ENCODE results near the gene RECQL5. TPM values are rescaled to one million over a fixed set of nuclear protein-coding genes. Genes with fewer than 3 reads are reported as not detected.

The RECQL5 gene
- total and polyA plus RNA-seq, 2 donors (not counting 1 experiment from before 2014, with no cell fraction given) = 58.5 to 70.5 TPM

DNA sequence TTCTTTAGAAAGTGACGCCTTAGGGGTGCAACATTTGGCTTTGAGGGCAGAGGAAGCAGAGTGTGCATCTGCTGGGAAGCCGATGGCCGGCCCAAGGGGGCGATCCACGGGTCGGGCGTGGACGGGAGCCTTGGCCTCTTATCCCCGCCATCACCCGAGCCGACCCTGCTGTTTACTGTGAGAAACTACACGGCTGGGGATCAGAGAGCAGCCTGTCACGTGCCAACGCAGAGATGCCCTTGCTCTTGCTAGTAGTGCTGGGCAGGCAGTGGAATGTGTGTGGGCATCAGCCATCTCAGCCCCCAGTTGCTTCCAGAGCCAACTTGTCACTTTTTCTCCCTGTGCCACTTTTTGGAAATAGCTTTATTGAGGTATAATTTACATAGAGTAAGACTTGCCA lies 27.6 kb upstream of the RECQL5 start:
- Mint-ChIP-seq H3K4me1 (peaks cover 25% of the 10 kb centered on the region), H3K4me3 (no peak overlapping the region), H3K27ac (no peak overlapping the region), H3K27me3 (no peaks in the 10 kb centered on the region), H3K9me3 (ENCODE audit: insufficient read depth) (no peaks in the 10 kb centered on the region)
- no peak overlapping the region for H2AFZ ChIP-seq (ENCODE audit: insufficient read depth, low read depth, low read length, poor library complexity, severe bottlenecking)
- ATAC-seq (ENCODE audit: low read depth) (no peak), DNase-seq (no peak)
- ChIA-PET POLR2A (no interaction called here), CTCF (interaction anchor here (0.7 to 1.2 kb wide), 2 partner anchors 53 to 56 kb away, joined by 3 to 4 read pairs; no protein-coding TSS in a partner anchor)
- H3K79me2 ChIP-seq (ENCODE audit: control insufficient read depth, insufficient read depth, low read length) = peaks cover 80% of the 10 kb centered on the region
- no peaks in the 10 kb centered on the region for H3K9me3 ChIP-seq (ENCODE audit: control extremely low read depth in 1 of 3, control insufficient read depth in 2 of 3, insufficient read depth in 1 of 3, low read length in 2 of 3)
- peaks cover 9 to 78% of the 10 kb centered on the region in 2 experiments for H3K36me3 ChIP-seq (replicated peaks in 1 of 2; ENCODE audit: control extremely low read depth in 1 of 2, control insufficient read depth in 1 of 2, extremely low read depth in 1 of 2, insufficient read depth in 2 of 2, low read length in 1 of 2)
- H3K9ac ChIP-seq (ENCODE audit: low read length) = no peak overlapping the region
- peaks cover 18 to 22% of the 10 kb centered on the region in 2 donors for H3K4me1 ChIP-seq (ENCODE audit: control insufficient read depth in 2 of 2, insufficient read depth in 2 of 2, low read length in 2 of 2)
- TF ChIP-seq CTCF (IDR thresholded peaks at IDR 0.05) (no peak), EZH2 (IDR thresholded peaks at IDR 0.05; ENCODE audit: borderline replicate concordance, insufficient read depth, low read depth, low read length, poor library complexity, severe bottlenecking) (no peak)
- no peak overlapping the region for H3K4me2 ChIP-seq (replicated peaks; ENCODE audit: low read depth, low read length, poor library complexity, severe bottlenecking)
- 90% methylated on average over 14 of the region's 14 CpGs for WGBS (ENCODE audit: insufficient coverage)
- H4K20me1 ChIP-seq (ENCODE audit: control insufficient read depth, insufficient read depth, low read length, poor library complexity, severe bottlenecking) = peaks cover 83% of the 10 kb centered on the region
- H3K27me3 ChIP-seq (replicated peaks in 1 of 4; ENCODE audit: control extremely low read depth in 1 of 4, control insufficient read depth in 3 of 4, insufficient read depth in 4 of 4, low read length in 3 of 4) = no peaks in the 10 kb centered on the region
- no peak overlapping the region for H3K27ac ChIP-seq (ENCODE audit: low read length in 2 of 2)
- no peak overlapping the region for H3K4me3 ChIP-seq (ENCODE audit: control extremely low read depth in 1 of 5, extremely low read depth in 1 of 5, insufficient read depth in 1 of 5, low read depth in 2 of 5, low read length in 4 of 5)
- intact Hi-C loops (cut with micrococcal nuclease) = no loop called here

- ATAC-seq (ENCODE audit: low read depth) (no peak), DNase-seq (no peak)
- intact Hi-C loops (cut with micrococcal nuclease) = no loop called here
- Mint-ChIP-seq H3K4me3 (no peak overlapping the region), H3K27me3 (no peaks in the 10 kb centered on the region), H3K9me3 (ENCODE audit: insufficient read depth) (no peaks in the 10 kb centered on the region), H3K27ac (peak overlapping the region; percentile 46), H3K4me1 (peaks cover 32% of the 10 kb centered on the region)
- ChIA-PET POLR2A (no interaction called here), CTCF (interaction anchor here (0.7 to 1.2 kb wide), 3 partner anchors 54 to 56 kb away, joined by 3 to 4 read pairs (median 3); no protein-coding TSS in a partner anchor)
- Histone ChIP-seq H3K9me3 (ENCODE audit: control extremely low read depth in 1 of 3, control insufficient read depth in 2 of 3, insufficient read depth in 1 of 3, low read length in 2 of 3) (no peaks in the 10 kb centered on the region), H3K4me2 (replicated peaks; ENCODE audit: low read depth, low read length, poor library complexity, severe bottlenecking) (no peak overlapping the region), H3K27ac (ENCODE audit: low read length in 2 of 2) (no peak overlapping the region), H4K20me1 (ENCODE audit: control insufficient read depth, insufficient read depth, low read length, poor library complexity, severe bottlenecking) (peaks cover 83% of the 10 kb centered on the region), H3K27me3 (replicated peaks in 1 of 4; ENCODE audit: control extremely low read depth in 1 of 4, control insufficient read depth in 3 of 4, insufficient read depth in 4 of 4, low read length in 3 of 4) (no peaks in the 10 kb centered on the region), H2AFZ (ENCODE audit: insufficient read depth, low read depth, low read length, poor library complexity, severe bottlenecking) (no peak overlapping the region), H3K79me2 (ENCODE audit: control insufficient read depth, insufficient read depth, low read length) (peaks cover 80% of the 10 kb centered on the region), H3K4me1 (ENCODE audit: control insufficient read depth in 2 of 2, insufficient read depth in 2 of 2, low read length in 2 of 2) (peaks cover 26 to 29% of the 10 kb centered on the region in 2 donors), H3K36me3 (replicated peaks in 1 of 2; ENCODE audit: control extremely low read depth in 1 of 2, control insufficient read depth in 1 of 2, extremely low read depth in 1 of 2, insufficient read depth in 2 of 2, low read length in 1 of 2) (peaks cover 9 to 72% of the 10 kb centered on the region in 2 experiments), H3K4me3 (ENCODE audit: control extremely low read depth in 1 of 5, extremely low read depth in 1 of 5, insufficient read depth in 1 of 5, low read depth in 2 of 5, low read length in 4 of 5) (no peak overlapping the region), H3K9ac (ENCODE audit: low read length) (no peak overlapping the region)
- WGBS (ENCODE audit: insufficient coverage) = 95% methylated on average over 15 of the region's 19 CpGs
- no peak for TF ChIP-seq CTCF (IDR thresholded peaks at IDR 0.05)
- TF ChIP-seq EZH2 (IDR thresholded peaks at IDR 0.05; ENCODE audit: borderline replicate concordance, insufficient read depth, low read depth, low read length, poor library complexity, severe bottlenecking) = no peak
These were observed 26.8 kb upstream of the RECQL5 start for GRCh38 chr17:75693500-75694481.
